Measurements from ENCODE around the gene IL2RA. TPM values are rescaled to one million over a fixed set of nuclear protein-coding genes. Genes with fewer than 3 reads are reported as not detected.
A peak's percentile ranks its signal among the peaks of the same experiment; 100 is the strongest.

IL2RA gene
- polyA plus RNA-seq, 3 donors, result 0.06 TPM; not detected in 2

DNA sequence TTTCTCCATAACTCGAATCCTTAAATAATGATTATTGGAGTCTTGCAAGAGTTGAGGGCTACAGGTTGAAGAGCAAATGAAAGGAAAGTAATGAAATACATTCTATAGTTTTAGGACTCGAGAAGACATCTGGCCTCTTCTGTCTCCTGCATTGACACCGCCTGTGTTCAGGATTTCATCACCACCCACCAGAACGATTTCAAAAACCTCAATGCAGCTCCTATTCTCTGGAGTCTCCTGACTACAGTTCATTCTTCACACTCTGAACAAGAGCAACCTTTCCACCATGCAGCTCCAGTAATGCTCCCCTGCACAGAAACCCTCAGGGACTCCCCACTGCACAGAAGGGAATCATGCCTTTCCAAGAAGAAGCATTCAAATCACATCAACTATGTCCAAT, 90.3 kb downstream of the IL2RA start:
- WGBS (ENCODE audit: insufficient coverage), result 15% methylated on average over 4 of the region's 4 CpGs
- peaks cover 0 to 17% of the 10 kb centered on the region in 2 donors for H3K36me3 ChIP-seq (replicated peaks in 1 of 2; ENCODE audit: control insufficient read depth in 1 of 2, insufficient read depth in 2 of 2, low read length in 2 of 2)
- peak overlapping the region in 6 of 7 donors; percentile 57 to 80 (median 70) for H3K27ac Mint-ChIP-seq
- H2AFZ ChIP-seq (ENCODE audit: insufficient read depth, low read depth, low read length, poor library complexity, severe bottlenecking), result no peak overlapping the region
- peaks cover 20 to 31% of the 10 kb centered on the region in 2 donors for H3K4me1 ChIP-seq (ENCODE audit: control insufficient read depth in 1 of 2, insufficient read depth in 2 of 2, low read length in 2 of 2)
- TF ChIP-seq, protein P1, sequence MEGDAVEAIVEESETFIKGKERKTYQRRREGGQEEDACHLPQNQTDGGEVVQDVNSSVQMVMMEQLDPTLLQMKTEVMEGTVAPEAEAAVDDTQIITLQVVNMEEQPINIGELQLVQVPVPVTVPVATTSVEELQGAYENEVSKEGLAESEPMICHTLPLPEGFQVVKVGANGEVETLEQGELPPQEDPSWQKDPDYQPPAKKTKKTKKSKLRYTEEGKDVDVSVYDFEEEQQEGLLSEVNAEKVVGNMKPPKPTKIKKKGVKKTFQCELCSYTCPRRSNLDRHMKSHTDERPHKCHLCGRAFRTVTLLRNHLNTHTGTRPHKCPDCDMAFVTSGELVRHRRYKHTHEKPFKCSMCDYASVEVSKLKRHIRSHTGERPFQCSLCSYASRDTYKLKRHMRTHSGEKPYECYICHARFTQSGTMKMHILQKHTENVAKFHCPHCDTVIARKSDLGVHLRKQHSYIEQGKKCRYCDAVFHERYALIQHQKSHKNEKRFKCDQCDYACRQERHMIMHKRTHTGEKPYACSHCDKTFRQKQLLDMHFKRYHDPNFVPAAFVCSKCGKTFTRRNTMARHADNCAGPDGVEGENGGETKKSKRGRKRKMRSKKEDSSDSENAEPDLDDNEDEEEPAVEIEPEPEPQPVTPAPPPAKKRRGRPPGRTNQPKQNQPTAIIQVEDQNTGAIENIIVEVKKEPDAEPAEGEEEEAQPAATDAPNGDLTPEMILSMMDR (IDR thresholded peaks at IDR 0.05), result no peak
- DNase-seq, result no peak
- intact Hi-C loops (cut with micrococcal nuclease), result loop anchor here in 1 of 2 donors (10.0 kb wide), 1 partner anchor 287 kb away; the partner anchor contains the start of gene TASOR2
- H3K4me3 ChIP-seq (replicated peaks in 1 of 3; ENCODE audit: low read depth in 2 of 3, low read length in 3 of 3), result peak overlapping the region in 1 of 3 experiments; percentile 7
- no peaks in the 10 kb centered on the region for H3K27me3 Mint-ChIP-seq (ENCODE audit: low read depth in 3 of 3)
- H3K9me3 Mint-ChIP-seq, result no peaks in the 10 kb centered on the region
- H3K27ac ChIP-seq (ENCODE audit: low read depth in 1 of 2, low read length in 2 of 2), result peak overlapping the region in 1 of 2 donors; percentile 68
- H3K27me3 ChIP-seq (ENCODE audit: control insufficient read depth in 2 of 2, insufficient read depth in 2 of 2, low read length in 2 of 2), result no peaks in the 10 kb centered on the region
- H3K9me3 ChIP-seq (replicated peaks in 1 of 2; ENCODE audit: control insufficient read depth in 1 of 2, insufficient read depth in 1 of 2, low read length in 2 of 2), result no peaks in the 10 kb centered on the region
- peaks cover 17 to 30% of the 10 kb centered on the region in 2 donors for H3K36me3 Mint-ChIP-seq
- peaks cover 66% of the 10 kb centered on the region for H3K79me2 ChIP-seq (ENCODE audit: insufficient read depth, low read length)
- H3K9ac ChIP-seq (ENCODE audit: insufficient read depth, low read length, poor library complexity, severe bottlenecking), result no peak overlapping the region
- peak overlapping the region; percentile 32 for H3K4me2 ChIP-seq (replicated peaks; ENCODE audit: extremely low read depth, low read length, poor library complexity, severe bottlenecking)
- H3K4me1 Mint-ChIP-seq, result peaks cover 39% of the 10 kb centered on the region
- peaks cover 34% of the 10 kb centered on the region for H4K20me1 ChIP-seq (ENCODE audit: insufficient read depth, low read length)
- H3K4me3 Mint-ChIP-seq, result no peak overlapping the region

DNA sequence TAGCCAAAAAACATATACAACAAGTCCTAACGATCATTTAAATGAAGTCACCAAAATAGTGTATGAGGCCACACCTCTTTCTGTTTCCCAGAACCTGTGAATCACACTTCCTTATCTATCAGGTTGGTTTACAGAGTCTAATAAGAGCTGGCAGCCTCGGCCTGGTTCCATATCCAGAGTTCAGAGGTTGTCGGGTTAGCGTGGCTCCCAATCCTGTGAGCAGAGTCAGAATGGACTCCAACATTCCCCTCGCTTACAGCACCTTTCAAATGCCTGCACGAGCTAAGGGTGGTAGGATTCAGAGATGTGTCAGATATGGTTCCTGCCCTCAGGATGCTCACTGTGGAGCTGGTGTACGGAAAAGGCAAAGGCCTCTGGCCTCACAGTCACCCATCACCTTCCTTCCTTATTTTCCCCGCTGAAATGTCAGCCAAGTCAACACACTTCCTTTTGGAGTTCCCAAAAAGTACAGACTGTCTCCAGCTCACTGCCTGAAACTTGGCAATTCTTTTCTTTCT, 90.8 kb downstream of the IL2RA start:
- TF ChIP-seq, protein P1 (IDR thresholded peaks at IDR 0.05), result no peak
- WGBS (ENCODE audit: insufficient coverage), result 0% methylated on average over 1 of the region's 8 CpGs
- Mint-ChIP-seq H3K36me3 (peaks cover 17 to 30% of the 10 kb centered on the region in 2 donors), H3K9me3 (no peaks in the 10 kb centered on the region), H3K27ac (peak overlapping the region in 5 of 7 donors; percentile 8 to 80 (median 67)), H3K4me1 (peaks cover 38% of the 10 kb centered on the region), H3K4me3 (peak overlapping the region in 1 of 2 donors; percentile 39), H3K27me3 (ENCODE audit: low read depth in 3 of 3) (no peaks in the 10 kb centered on the region)
- Histone ChIP-seq H3K4me3 (replicated peaks in 1 of 3; ENCODE audit: low read depth in 2 of 3, low read length in 3 of 3) (peak overlapping the region in 1 of 3 experiments; percentile 7), H4K20me1 (ENCODE audit: insufficient read depth, low read length) (peaks cover 39% of the 10 kb centered on the region), H2AFZ (ENCODE audit: insufficient read depth, low read depth, low read length, poor library complexity, severe bottlenecking) (no peak overlapping the region), H3K27me3 (ENCODE audit: control insufficient read depth in 2 of 2, insufficient read depth in 2 of 2, low read length in 2 of 2) (no peaks in the 10 kb centered on the region), H3K4me1 (ENCODE audit: control insufficient read depth in 1 of 2, insufficient read depth in 2 of 2, low read length in 2 of 2) (peaks cover 20 to 31% of the 10 kb centered on the region in 2 donors), H3K79me2 (ENCODE audit: insufficient read depth, low read length) (peaks cover 61% of the 10 kb centered on the region), H3K4me2 (replicated peaks; ENCODE audit: extremely low read depth, low read length, poor library complexity, severe bottlenecking) (peak overlapping the region; percentile 32), H3K36me3 (replicated peaks in 1 of 2; ENCODE audit: control insufficient read depth in 1 of 2, insufficient read depth in 2 of 2, low read length in 2 of 2) (peaks cover 0 to 18% of the 10 kb centered on the region in 2 donors), H3K9ac (ENCODE audit: insufficient read depth, low read length, poor library complexity, severe bottlenecking) (no peak overlapping the region), H3K9me3 (replicated peaks in 1 of 2; ENCODE audit: control insufficient read depth in 1 of 2, insufficient read depth in 1 of 2, low read length in 2 of 2) (no peaks in the 10 kb centered on the region), H3K27ac (ENCODE audit: low read depth in 1 of 2, low read length in 2 of 2) (peak overlapping the region; percentile 18 to 68)
- peak in 2 of 3 donors; percentile 26 to 62 for DNase-seq
- intact Hi-C loops (cut with micrococcal nuclease), result loop anchor here in 1 of 2 donors (10.0 kb wide), 1 partner anchor 287 kb away; the partner anchor contains the start of gene TASOR2
